ENCODE measurements around the gene MAGI2.

DNA sequence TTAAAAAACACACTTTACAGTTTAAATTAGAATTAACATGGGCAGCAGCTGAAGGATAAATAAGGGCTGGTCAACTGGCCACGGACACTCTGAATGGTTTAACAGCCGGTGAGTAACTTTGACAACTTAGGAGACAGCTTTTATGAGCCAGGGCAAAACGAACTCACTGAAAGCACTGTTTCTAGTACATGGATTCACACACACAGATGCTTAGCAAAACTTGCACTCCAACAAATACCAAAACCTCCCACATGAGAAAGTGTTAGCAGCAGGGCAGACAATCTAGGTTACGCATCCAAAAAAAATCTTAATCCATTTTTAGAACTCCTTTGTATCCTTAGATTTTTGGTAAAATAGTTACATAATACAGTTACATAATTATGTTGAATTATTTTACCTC is 1168.5 kb downstream of the MAGI2 start:
- TF ChIP-seq POLR2AphosphoS5 (IDR thresholded peaks at IDR 0.05; ENCODE audit: low read depth, low read length) = no peak
- TF ChIP-seq POLR2A (IDR thresholded peaks at IDR 0.05; ENCODE audit: low read depth, low read length) = no peak
- no peak for TF ChIP-seq TAF1 (IDR thresholded peaks at IDR 0.05; ENCODE audit: low read depth, low read length)
- no peak for TF ChIP-seq POU2F2 (IDR thresholded peaks at IDR 0.05; ENCODE audit: low read depth, low read length)

Data from GM12891 (cell line).